GM20000 (cell line): ENCODE results near the gene MATN3.
A peak's percentile ranks its signal among the peaks of the same experiment; 100 is the strongest.

Experiments used
- DNase-seq: peaks from one replicate; pipeline ENCODE4 v3.0.0; 2012; ENCODE audit warnings: low spot score
- TF ChIP-seq, protein P1 (sequence below): IDR thresholded peaks from 2 replicates; pipeline ENCODE4 v1.5.1; 2012; ENCODE audit warnings: mild to moderate bottlenecking, control low read depth; ENCODE audit errors: extremely low read depth, missing control alignments

The MATN3 gene, protein sequence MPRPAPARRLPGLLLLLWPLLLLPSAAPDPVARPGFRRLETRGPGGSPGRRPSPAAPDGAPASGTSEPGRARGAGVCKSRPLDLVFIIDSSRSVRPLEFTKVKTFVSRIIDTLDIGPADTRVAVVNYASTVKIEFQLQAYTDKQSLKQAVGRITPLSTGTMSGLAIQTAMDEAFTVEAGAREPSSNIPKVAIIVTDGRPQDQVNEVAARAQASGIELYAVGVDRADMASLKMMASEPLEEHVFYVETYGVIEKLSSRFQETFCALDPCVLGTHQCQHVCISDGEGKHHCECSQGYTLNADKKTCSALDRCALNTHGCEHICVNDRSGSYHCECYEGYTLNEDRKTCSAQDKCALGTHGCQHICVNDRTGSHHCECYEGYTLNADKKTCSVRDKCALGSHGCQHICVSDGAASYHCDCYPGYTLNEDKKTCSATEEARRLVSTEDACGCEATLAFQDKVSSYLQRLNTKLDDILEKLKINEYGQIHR

DNA sequence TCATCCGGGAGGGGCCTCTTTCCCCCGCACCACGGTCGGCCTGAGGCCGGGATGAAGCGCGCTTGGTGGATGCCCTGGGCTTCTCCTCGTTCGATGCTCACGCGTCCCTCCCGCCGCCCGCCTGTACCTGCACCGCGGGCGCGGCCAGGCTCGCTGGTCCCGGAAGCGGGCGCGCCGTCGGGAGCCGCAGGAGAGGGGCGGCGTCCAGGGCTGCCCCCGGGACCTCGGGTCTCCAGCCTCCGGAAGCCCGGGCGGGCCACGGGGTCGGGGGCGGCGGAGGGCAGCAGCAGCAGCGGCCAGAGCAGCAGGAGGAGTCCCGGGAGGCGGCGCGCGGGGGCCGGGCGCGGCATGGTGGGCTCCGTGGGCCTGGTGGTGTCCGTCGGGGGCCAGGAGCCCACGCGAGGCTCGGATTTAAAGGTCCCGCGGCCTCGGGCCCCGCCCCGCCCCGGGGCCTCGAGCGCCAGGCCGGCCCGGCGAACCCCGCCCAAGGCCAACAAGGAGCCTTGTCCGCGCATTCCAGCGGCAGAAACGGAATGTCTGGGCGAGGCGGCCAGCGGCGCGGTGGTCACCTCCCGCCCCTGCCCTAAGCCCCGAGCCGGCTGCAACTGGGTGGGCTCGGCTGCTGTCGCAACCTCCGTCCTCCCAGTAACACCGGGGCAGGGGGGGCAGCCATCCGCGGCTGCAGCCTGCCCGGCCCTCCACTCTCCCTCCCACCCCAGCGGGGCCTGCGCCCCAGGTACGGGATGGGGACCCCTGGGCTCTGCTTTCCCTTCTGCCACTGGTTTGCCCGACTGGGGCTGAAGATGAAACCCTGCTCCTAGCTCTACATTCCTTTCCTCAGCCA is at the start of gene MATN3:
Gene MATN3, minus strand, starts transcription at position 387 of the 844 bp plus-strand sequence. Its CDS starts 37 bp downstream, at position 350.
- TF ChIP-seq, protein P1, sequence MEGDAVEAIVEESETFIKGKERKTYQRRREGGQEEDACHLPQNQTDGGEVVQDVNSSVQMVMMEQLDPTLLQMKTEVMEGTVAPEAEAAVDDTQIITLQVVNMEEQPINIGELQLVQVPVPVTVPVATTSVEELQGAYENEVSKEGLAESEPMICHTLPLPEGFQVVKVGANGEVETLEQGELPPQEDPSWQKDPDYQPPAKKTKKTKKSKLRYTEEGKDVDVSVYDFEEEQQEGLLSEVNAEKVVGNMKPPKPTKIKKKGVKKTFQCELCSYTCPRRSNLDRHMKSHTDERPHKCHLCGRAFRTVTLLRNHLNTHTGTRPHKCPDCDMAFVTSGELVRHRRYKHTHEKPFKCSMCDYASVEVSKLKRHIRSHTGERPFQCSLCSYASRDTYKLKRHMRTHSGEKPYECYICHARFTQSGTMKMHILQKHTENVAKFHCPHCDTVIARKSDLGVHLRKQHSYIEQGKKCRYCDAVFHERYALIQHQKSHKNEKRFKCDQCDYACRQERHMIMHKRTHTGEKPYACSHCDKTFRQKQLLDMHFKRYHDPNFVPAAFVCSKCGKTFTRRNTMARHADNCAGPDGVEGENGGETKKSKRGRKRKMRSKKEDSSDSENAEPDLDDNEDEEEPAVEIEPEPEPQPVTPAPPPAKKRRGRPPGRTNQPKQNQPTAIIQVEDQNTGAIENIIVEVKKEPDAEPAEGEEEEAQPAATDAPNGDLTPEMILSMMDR: no peak
- peak; percentile 64 for DNase-seq

DNA sequence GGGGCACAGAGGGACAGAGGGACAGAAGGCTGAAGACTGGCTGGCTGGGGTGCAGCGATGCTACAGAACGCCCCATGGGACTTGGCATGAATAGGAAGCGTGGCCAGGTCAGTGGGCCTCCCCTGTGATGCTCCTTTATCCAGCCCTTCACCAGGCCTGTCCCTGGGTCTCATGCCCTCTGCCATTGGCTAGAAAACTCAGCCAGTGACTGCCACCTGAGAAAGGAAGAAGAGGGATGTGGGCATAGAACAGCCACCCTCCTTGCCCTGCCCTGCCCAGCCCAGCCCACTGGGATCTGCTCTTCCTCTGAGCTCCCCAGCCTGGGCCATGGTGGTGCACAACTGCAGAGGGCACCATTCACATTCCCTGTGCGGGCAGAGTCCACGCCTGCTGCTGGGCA is 49.5 kb upstream of the MATN3 start:
- no peak for DNase-seq
- TF ChIP-seq, protein P1: no peak

DNA sequence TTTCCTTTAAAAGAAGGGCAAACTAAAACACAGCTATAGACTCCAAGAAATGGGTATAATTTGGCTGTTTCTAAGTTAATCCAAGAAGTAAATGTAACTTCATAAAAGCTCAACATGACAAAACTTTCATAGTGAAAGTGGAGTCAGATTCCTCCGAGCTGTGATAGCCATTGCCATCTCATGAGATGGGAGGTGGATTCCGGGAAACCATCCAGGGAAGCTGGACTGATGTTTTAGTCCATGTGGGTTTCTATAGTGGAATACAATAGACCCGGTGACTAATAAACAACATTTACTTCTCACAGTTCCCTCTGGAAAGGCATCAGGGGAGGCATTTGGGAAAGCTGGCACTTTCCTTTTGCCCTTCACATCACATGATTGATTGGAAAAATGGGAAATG is 49.0 kb upstream of the MATN3 start:
- TF ChIP-seq, protein P1: no peak
- no peak for DNase-seq

DNA sequence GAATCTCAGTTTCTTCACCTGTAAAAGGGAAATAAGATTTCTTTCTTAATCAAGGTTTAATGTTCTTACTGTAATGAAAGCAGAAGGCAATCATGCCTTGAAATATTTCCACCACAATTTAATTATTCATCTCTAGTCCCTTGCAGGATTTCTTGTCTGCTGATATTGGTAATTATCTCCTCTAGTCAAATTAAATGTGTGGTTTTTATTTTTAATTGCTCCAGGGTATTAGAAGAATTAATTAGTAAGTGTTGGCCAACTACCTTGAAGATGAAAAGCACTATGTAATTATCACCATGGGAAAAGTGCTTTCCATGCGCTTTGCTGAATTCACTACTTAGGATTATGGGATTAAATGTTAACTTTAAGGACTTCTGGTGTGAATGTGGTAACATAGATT is 47.6 kb upstream of the MATN3 start:
- DNase-seq: no peak
- TF ChIP-seq, protein P1: no peak

DNA sequence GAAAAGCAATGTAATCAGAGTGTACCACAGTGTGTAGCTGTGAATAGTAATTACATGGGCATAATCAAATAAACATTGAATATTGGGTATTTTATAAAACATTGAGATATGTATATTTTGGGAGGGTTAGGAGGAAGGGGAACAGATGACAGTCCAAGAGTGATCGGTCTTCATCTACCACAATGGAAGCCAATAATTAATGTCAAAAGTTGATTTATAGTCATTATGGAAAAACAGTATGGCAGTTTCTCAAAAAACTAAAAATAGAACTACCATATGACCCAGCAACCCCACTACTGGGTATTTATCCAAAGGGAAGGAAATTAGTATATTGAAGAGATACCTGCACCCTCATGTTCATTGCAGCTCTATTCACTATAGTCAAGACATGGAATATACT is 44.8 kb upstream of the MATN3 start:
- TF ChIP-seq, protein P1: no peak
- DNase-seq: no peak

DNA sequence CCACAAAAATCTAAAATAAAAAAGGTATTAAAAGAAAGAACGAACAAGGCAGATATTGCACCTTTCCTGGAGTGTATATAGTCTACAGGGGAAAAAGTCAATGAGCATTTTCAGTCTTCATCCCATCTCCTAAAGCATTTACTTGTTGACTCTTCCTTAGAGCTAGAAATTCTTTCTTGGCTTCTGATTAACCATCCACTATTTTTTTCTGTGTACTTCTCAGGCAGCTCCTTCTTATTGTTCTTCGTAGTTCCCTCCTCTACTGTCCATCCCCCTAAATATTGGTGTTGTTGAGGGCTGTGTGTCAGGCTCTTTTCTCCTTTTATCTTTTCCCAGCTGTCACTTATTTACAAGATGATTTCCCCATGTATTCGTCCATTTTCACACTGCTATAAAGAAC is 42.5 kb upstream of the MATN3 start:
- no peak for DNase-seq
- TF ChIP-seq, protein P1: no peak

DNA sequence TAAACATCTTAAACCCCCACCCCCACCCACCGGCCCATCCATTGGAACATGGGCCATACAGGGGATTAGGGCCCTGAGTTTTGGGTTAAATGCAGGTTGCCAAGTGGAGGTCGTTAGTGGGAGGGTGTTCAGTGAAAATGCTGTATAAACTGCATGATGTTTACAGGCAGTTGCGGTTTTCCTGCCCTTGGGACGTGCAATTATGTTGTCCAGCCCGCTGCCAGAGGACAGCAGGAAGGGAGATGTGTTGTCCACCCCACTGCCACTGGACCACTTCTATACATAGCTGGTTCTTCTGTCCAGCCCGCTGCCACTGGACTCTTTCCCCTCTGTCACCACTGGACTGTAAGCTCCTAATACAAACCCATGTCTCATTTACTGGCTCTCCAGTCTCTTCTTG is 41.7 kb upstream of the MATN3 start:
- DNase-seq: no peak
- TF ChIP-seq, protein P1: no peak
